SK-N-SH (cell line): ENCODE measurements around the gene RBM4. TPM values are rescaled to one million over a fixed set of nuclear protein-coding genes. Genes with fewer than 3 reads are reported as not detected.

Experiments used
- CTCF ChIA-PET: fragments of 300-600, 350-600 bp; formaldehyde crosslinking; extraction: SDS; loops from one replicate; lab custom pipeline; 2021; lab: Yijun Ruan, JAX
- POLR2A ChIA-PET: fragments of 350-600 bp; sonication (Branson Sonifier 250); formaldehyde crosslinking; extraction: SDS; loops from one replicate; lab custom pipeline; 2020; ENCODE audit warnings: antibody characterized with exemption, inconsistent platforms; lab: Yijun Ruan, JAX
- DNase-seq: peaks from one replicate; pipeline ENCODE4 v3.0.0; 2012
- H2AFZ ChIP-seq: fragments of 200-600 bp; sonication (generic); 2 replicates; pipeline ENCODE4 v1.8.1; 2016; ENCODE audit warnings: antibody characterized with exemption, mild to moderate bottlenecking, low read depth
- H3F3A ChIP-seq: fragments of 200-600 bp; sonication (generic); replicated peaks from 2 replicates; pipeline ENCODE3; 2016; ENCODE audit warnings: antibody characterized with exemption, mild to moderate bottlenecking; ENCODE audit not compliant: insufficient read depth
- H3K27ac ChIP-seq, 2 experiments: fragments of 200-500 bp in 1 of 2; fragments of 200-600 bp in 1 of 2; sonication (Bioruptor generic) in 1 of 2; sonication (generic), shearing (Covaris generic) in 1 of 2; 2 replicates each; pipeline versions ENCODE4 v1.5.1 to v1.6.1; 2014 to 2016; ENCODE audit warnings: low read depth in 2 of 2, inconsistent platforms in 1 of 2, low read length in 1 of 2, mild to moderate bottlenecking in 1 of 2, mixed read lengths in 1 of 2
- H3K27me3 ChIP-seq: fragments of 200-600 bp; sonication (generic), shearing (Covaris generic); 2 replicates; pipeline ENCODE4 v1.6.1; 2016; ENCODE audit warnings: mixed run types; ENCODE audit not compliant: insufficient read depth
- H3K36me3 ChIP-seq, 2 experiments: fragments of 200-500 bp in 1 of 2; fragments of 200-600 bp in 1 of 2; sonication (Bioruptor generic) in 1 of 2; sonication (generic) in 1 of 2; replicated peaks in 1 of 2; 2 replicates each; pipeline versions ENCODE3 to v1.5.1; 2014 to 2016; ENCODE audit warnings: low read length in 1 of 2, mild to moderate bottlenecking in 1 of 2; ENCODE audit not compliant: insufficient read depth in 2 of 2, control insufficient read depth in 1 of 2
- H3K4me1 ChIP-seq, 2 experiments: fragments of 200-500 bp in 1 of 2; fragments of 200-600 bp in 1 of 2; sonication (Bioruptor generic) in 1 of 2; sonication (generic), shearing (Covaris generic) in 1 of 2; 2 replicates each; pipeline versions ENCODE4 v1.5.1 to v1.6.1; 2014 to 2016; ENCODE audit warnings: low read depth in 1 of 2, low read length in 1 of 2, mixed run types in 1 of 2; ENCODE audit not compliant: insufficient read depth in 2 of 2, control insufficient read depth in 1 of 2
- H3K4me2 ChIP-seq: fragments of 200-600 bp; sonication (generic), shearing (Covaris generic); 2 replicates; pipeline ENCODE4 v1.6.1; 2017; ENCODE audit warnings: mixed run types
- H3K4me3 ChIP-seq, 2 experiments: fragments of 200-500 bp in 1 of 2; fragments of 200-600 bp in 1 of 2; sonication (Bioruptor generic) in 1 of 2; sonication (generic), shearing (Covaris generic) in 1 of 2; 2 replicates each; pipeline versions ENCODE4 v1.5.1 to v1.8.1; 2014 to 2016; ENCODE audit warnings: low read depth in 2 of 2, inconsistent platforms in 1 of 2, low read length in 1 of 2, mild to moderate bottlenecking in 1 of 2, mixed read lengths in 1 of 2, moderate library complexity in 1 of 2
- H3K79me2 ChIP-seq: fragments of 200-600 bp; sonication (generic); 2 replicates; pipeline ENCODE4 v1.8.1; 2017; ENCODE audit warnings: mild to moderate bottlenecking; ENCODE audit not compliant: insufficient read depth
- H3K9ac ChIP-seq: fragments of 200-600 bp; sonication (generic); 2 replicates; pipeline ENCODE4 v1.6.1; 2017; ENCODE audit warnings: mixed run types
- H3K9me2 ChIP-seq: fragments of 200-600 bp; sonication (generic); 2 replicates; pipeline ENCODE4 v1.6.1; 2017; ENCODE audit warnings: mixed run types
- H3K9me3 ChIP-seq: fragments of 200-600 bp; sonication (generic); 2 replicates; pipeline ENCODE4 v1.6.1; 2017; ENCODE audit warnings: mixed run types, mild to moderate bottlenecking, moderate library complexity
- H4K20me1 ChIP-seq: fragments of 200-600 bp; sonication (generic); 2 replicates; pipeline ENCODE4 v1.6.1; 2017; ENCODE audit warnings: mild to moderate bottlenecking, mixed run types; ENCODE audit not compliant: insufficient read depth
- CHD2 ChIP-seq: fragments of 150-350 bp; IDR thresholded peaks from 2 replicates; pipeline ENCODE4 v1.6.1; 2018; ENCODE audit warnings: low read length; ENCODE audit not compliant: partially characterized antibody
- ELF1 ChIP-seq: IDR thresholded peaks from 2 replicates; pipeline ENCODE4 v1.4.0; 2012
- EZH2phosphoT487 ChIP-seq: fragments of 200-600 bp; sonication (generic); IDR thresholded peaks from 2 replicates; pipeline ENCODE4 v1.6.1; 2017; ENCODE audit warnings: low read depth, mixed run types, mild to moderate bottlenecking, antibody characterized with exemption, moderate library complexity, borderline replicate concordance
- FOXJ3 ChIP-seq: sonication (generic); formaldehyde crosslinking; IDR thresholded peaks from 2 replicates; pipeline ENCODE4 v1.5.1; 2020; ENCODE audit warnings: mild to moderate bottlenecking, missing genetic modification reagents
- GATA2 ChIP-seq: sonication (generic); formaldehyde crosslinking; IDR thresholded peaks from 2 replicates; pipeline ENCODE4 v1.5.0; 2020; ENCODE audit warnings: mild to moderate bottlenecking, missing genetic modification reagents
- JUND ChIP-seq: IDR thresholded peaks from 2 replicates; pipeline ENCODE4 v1.4.0; 2012
- MEF2A ChIP-seq: IDR thresholded peaks from 2 replicates; pipeline ENCODE4 v1.4.0; 2012; ENCODE audit warnings: low read depth, borderline replicate concordance
- MXI1 ChIP-seq: IDR thresholded peaks from 2 replicates; pipeline ENCODE4 v1.6.1; 2012; ENCODE audit warnings: mild to moderate bottlenecking, low read depth, low read length, improper control_type of control experiment
- NRF1 ChIP-seq: IDR thresholded peaks from 2 replicates; pipeline ENCODE4 v1.6.1; 2012; ENCODE audit warnings: low read depth, mild to moderate bottlenecking, low read length
- POLR2AphosphoS5 ChIP-seq: IDR thresholded peaks from 2 replicates; pipeline ENCODE4 v1.6.1; 2012; ENCODE audit warnings: low read depth, low read length
- RAD21 ChIP-seq: IDR thresholded peaks from 2 replicates; pipeline ENCODE4 v1.6.1; 2012; ENCODE audit warnings: mild to moderate bottlenecking, low read length
- RCOR1 ChIP-seq: fragments of 150-350 bp; IDR thresholded peaks from 2 replicates; pipeline ENCODE4 v1.6.1; 2017; ENCODE audit warnings: antibody characterized with exemption, low read length
- TCF12 ChIP-seq: IDR thresholded peaks from 2 replicates; pipeline ENCODE4 v1.4.0; 2012
- TEAD4 ChIP-seq: IDR thresholded peaks from 2 replicates; pipeline ENCODE4 v1.4.0; 2012; ENCODE audit warnings: mild to moderate bottlenecking, borderline replicate concordance; ENCODE audit not compliant: insufficient read depth
- WGBS: methylation state at CpG from one replicate; pipeline ENCODE4 v1.1.6; 2017; ENCODE audit warnings: low lambda C conversion rate; 5-methylcytosine and 5-hydroxymethylcytosine counted together
- polyA plus RNA-seq, 3 experiments: library from polyadenylated mRNA; depleted of rRNA; stranded (reverse); fragments of >200 nt; gene quantifications; 2 replicates each; pipeline ENCODE4 v1.2.3, GENCODE V29; 2012
- TF ChIP-seq, protein P1 (sequence below): fragments of 150-350 bp; IDR thresholded peaks from 2 replicates; pipeline ENCODE4 v1.6.1; 2017; ENCODE audit warnings: antibody characterized with exemption, low read length, low read depth, borderline replicate concordance
- TF ChIP-seq, protein P2 (sequence below): IDR thresholded peaks from 2 replicates; pipeline ENCODE4; 2012
- TF ChIP-seq, protein P3 (sequence below): IDR thresholded peaks from 2 replicates; pipeline ENCODE4 v1.4.0; 2012; ENCODE audit warnings: low read depth, borderline replicate concordance
- TF ChIP-seq, protein P4 (sequence below): fragments of 150-350 bp; IDR thresholded peaks from 2 replicates; pipeline ENCODE4 v1.6.1; 2016; ENCODE audit warnings: mild to moderate bottlenecking, low read depth, low read length

Gene RBM4
- polyA plus RNA-seq, 1 of the 3 experiments (the other 2 are of a cell fraction) = 202 TPM

DNA sequence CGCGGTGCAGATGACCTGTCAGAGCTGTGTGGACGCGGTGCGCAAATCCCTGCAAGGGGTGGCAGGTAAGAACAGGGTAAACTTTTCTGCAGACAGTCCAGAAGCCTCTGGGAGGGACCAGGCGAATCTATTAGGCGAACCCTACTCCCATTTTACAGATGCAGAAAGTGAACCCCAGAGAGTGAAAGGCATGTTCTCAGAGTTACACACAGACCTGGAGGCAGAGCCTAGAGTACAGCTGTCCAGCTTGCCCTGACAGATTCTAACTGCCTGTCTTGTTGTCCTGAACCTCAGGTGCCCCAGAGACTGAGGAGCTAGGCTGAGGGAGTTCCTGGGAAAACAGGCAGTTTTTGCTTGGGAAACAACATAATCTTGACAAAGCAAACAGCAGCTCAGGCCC is 44.9 kb upstream of the RBM4 start (continued):
- TF ChIP-seq, protein P1, sequence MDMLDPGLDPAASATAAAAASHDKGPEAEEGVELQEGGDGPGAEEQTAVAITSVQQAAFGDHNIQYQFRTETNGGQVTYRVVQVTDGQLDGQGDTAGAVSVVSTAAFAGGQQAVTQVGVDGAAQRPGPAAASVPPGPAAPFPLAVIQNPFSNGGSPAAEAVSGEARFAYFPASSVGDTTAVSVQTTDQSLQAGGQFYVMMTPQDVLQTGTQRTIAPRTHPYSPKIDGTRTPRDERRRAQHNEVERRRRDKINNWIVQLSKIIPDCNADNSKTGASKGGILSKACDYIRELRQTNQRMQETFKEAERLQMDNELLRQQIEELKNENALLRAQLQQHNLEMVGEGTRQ = no peak
- TF ChIP-seq TEAD4 = no peak
- no peak for TF ChIP-seq NRF1
- no peak for TF ChIP-seq CHD2
- TF ChIP-seq FOXJ3 (CRISPR knock-in tag) = no peak
- TF ChIP-seq, protein P2, sequence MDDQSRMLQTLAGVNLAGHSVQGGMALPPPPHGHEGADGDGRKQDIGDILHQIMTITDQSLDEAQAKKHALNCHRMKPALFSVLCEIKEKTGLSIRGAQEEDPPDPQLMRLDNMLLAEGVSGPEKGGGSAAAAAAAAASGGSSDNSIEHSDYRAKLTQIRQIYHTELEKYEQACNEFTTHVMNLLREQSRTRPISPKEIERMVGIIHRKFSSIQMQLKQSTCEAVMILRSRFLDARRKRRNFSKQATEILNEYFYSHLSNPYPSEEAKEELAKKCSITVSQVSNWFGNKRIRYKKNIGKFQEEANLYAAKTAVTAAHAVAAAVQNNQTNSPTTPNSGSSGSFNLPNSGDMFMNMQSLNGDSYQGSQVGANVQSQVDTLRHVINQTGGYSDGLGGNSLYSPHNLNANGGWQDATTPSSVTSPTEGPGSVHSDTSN = no peak

DNA sequence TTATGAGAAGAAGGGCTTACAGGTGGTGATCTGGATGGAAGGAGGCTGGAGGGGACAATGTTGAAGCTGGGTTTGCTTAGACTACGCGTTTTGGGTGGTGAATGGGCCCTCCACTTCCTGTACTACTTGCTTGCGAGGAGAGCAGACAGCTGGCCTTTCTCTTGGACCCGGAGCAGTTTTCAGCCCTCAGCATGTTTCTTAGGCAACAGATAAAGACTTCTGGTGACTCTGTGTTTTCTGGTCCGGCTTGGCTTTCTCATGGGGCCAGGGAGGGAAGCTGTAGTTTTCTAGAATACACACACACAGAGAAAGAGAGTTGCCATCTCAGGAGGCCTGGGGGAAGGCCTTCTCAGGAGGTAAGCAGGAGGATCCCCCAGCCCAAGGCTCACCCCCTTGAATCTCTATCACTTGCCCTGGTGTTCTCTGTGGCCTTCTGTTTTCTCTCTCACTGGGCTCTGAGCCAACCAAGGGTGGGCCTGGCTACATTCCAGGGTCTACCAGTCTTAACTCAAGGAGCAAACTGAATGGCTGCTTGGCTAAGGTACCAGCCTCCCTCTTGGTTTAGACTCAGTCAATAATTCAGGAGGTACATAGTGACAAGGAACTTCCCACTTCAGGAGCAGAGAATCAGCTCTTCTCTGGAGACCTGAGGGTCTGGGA is 43.1 kb upstream of the RBM4 start:
- Histone ChIP-seq H3K4me3 (no peak overlapping the region), H3K9me2 (no peaks in the 10 kb centered on the region), H3K79me2 (peaks cover 18% of the 10 kb centered on the region), H4K20me1 (no peaks in the 10 kb centered on the region), H2AFZ (no peak overlapping the region)
- CTCF ChIA-PET = interaction anchor here (0.9 to 1.4 kb wide), 2 partner anchors 9 to 83 kb away, joined by 3 to 5 read pairs; no protein-coding TSS in a partner anchor
- TF ChIP-seq, protein P3, sequence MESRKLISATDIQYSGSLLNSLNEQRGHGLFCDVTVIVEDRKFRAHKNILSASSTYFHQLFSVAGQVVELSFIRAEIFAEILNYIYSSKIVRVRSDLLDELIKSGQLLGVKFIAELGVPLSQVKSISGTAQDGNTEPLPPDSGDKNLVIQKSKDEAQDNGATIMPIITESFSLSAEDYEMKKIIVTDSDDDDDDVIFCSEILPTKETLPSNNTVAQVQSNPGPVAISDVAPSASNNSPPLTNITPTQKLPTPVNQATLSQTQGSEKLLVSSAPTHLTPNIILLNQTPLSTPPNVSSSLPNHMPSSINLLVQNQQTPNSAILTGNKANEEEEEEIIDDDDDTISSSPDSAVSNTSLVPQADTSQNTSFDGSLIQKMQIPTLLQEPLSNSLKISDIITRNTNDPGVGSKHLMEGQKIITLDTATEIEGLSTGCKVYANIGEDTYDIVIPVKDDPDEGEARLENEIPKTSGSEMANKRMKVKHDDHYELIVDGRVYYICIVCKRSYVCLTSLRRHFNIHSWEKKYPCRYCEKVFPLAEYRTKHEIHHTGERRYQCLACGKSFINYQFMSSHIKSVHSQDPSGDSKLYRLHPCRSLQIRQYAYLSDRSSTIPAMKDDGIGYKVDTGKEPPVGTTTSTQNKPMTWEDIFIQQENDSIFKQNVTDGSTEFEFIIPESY = no peak
- TF ChIP-seq MXI1 (no peak), MEF2A (no peak), RAD21 (no peak), TEAD4 (no peak), TCF12 (no peak), GATA2 (no peak), RCOR1 (no peak), EZH2phosphoT487 (no peak), FOXJ3 (CRISPR knock-in tag) (no peak), JUND (no peak), POLR2AphosphoS5 (no peak), ELF1 (no peak)
- TF ChIP-seq, protein P2 = no peak
- TF ChIP-seq, protein P4, sequence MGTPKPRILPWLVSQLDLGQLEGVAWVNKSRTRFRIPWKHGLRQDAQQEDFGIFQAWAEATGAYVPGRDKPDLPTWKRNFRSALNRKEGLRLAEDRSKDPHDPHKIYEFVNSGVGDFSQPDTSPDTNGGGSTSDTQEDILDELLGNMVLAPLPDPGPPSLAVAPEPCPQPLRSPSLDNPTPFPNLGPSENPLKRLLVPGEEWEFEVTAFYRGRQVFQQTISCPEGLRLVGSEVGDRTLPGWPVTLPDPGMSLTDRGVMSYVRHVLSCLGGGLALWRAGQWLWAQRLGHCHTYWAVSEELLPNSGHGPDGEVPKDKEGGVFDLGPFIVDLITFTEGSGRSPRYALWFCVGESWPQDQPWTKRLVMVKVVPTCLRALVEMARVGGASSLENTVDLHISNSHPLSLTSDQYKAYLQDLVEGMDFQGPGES = no peak
- TF ChIP-seq, all 33 proteins: peak for 0
- Histone ChIP-seq H3K27ac (no peak overlapping the region), H3K4me2 (no peak overlapping the region), H3K4me1 (peaks cover 5 to 17% of the 10 kb centered on the region in 2 experiments; a peak in 1 of 4 replicates), H3K9ac (no peak overlapping the region), H3F3A (no peaks in the 10 kb centered on the region), H3K27me3 (no peaks in the 10 kb centered on the region), H3K36me3 (peaks cover 5 to 7% of the 10 kb centered on the region in 2 experiments), H3K9me3 (no peaks in the 10 kb centered on the region)
- POLR2A ChIA-PET = interaction anchor here (1.3 kb wide), 1 partner anchor 43 kb away, joined by 3 read pairs; the partner anchor contains the start of gene RBM4
- no peak for DNase-seq
- 73% methylated on average over 5 of the region's 5 CpGs for WGBS
